WTC11 (cell line): ENCODE results near the gene ENPP6. TPM values are rescaled to one million over a fixed set of nuclear protein-coding genes. Genes with fewer than 3 reads are reported as not detected.

ENCODE experiments used
- ATAC-seq: fragments of 200-7000 bp; cut with Tn5 transposase; 2 replicates; pipeline ENCODE4 v1.10.0; 2021; ENCODE audit warnings: mild to moderate bottlenecking, moderate library complexity
- CTCF ChIA-PET: fragments of 300-600 bp; sonication (Branson Sonifier 250); formaldehyde crosslinking; loops from one replicate; lab custom pipeline; 2021; ENCODE audit warnings: antibody characterized with exemption; lab: Charles Lee
- POLR2A ChIA-PET: fragments of 350-600 bp; sonication (Branson Sonifier 250); formaldehyde crosslinking; loops from one replicate; lab custom pipeline; 2021; ENCODE audit warnings: antibody characterized with exemption; lab: Charles Lee
- DNase-seq: peaks from one replicate; pipeline ENCODE4 v3.0.0; 2021; ENCODE audit warnings: low spot score
- H3K27ac Mint-ChIP-seq: 2 replicates; pipeline ENCODE4 v1.8.0; 2021; ENCODE audit warnings: mixed read lengths
- H3K27me3 Mint-ChIP-seq: 2 replicates; pipeline ENCODE4 v1.8.0; 2021; ENCODE audit warnings: low read depth, mild to moderate bottlenecking, moderate library complexity, mixed read lengths
- H3K36me3 Mint-ChIP-seq: 2 replicates; pipeline ENCODE4 v1.8.0; 2021; ENCODE audit warnings: mixed read lengths
- H3K4me1 Mint-ChIP-seq: 2 replicates; pipeline ENCODE4 v1.8.0; 2022; ENCODE audit warnings: mixed read lengths
- H3K4me3 Mint-ChIP-seq: 2 replicates; pipeline ENCODE4 v1.8.0; 2021; ENCODE audit warnings: mild to moderate bottlenecking, moderate library complexity, mixed read lengths
- H3K9me3 Mint-ChIP-seq: 2 replicates; pipeline ENCODE4 v1.8.0; 2021; ENCODE audit warnings: mixed read lengths
- ATF1 ChIP-seq: sonication (generic); formaldehyde crosslinking; IDR thresholded peaks from 2 replicates; pipeline ENCODE4 v1.8.1; 2023; ENCODE audit warnings: mild to moderate bottlenecking, moderate library complexity, missing genetic modification reagents
- ATF3 ChIP-seq: sonication (generic); formaldehyde crosslinking; conservative IDR thresholded peaks from 2 replicates; pipeline ENCODE4 v1.8.1; 2022; ENCODE audit warnings: mild to moderate bottlenecking, missing genetic modification reagents
- CBFB ChIP-seq: sonication (generic); formaldehyde crosslinking; IDR thresholded peaks from 2 replicates; pipeline ENCODE4 v1.8.1; 2022; ENCODE audit warnings: mild to moderate bottlenecking, low read depth, missing genetic modification reagents
- E2F5 ChIP-seq: sonication (generic); formaldehyde crosslinking; IDR thresholded peaks from 2 replicates; pipeline ENCODE4 v1.8.1; 2022; ENCODE audit warnings: mild to moderate bottlenecking, moderate library complexity, missing genetic modification reagents
- FOXK1 ChIP-seq: sonication (generic); formaldehyde crosslinking; IDR thresholded peaks from 2 replicates; pipeline ENCODE4 v1.8.0; 2022; ENCODE audit warnings: mild to moderate bottlenecking, moderate library complexity, missing genetic modification reagents
- FOXP1 ChIP-seq: sonication (generic); formaldehyde crosslinking; IDR thresholded peaks from 2 replicates; pipeline ENCODE4 v1.8.0; 2022; ENCODE audit warnings: missing genetic modification reagents, mild to moderate bottlenecking, moderate library complexity, borderline replicate concordance
- FOXP4 ChIP-seq: sonication (generic); formaldehyde crosslinking; IDR thresholded peaks from 2 replicates; pipeline ENCODE4 v1.8.0; 2022; ENCODE audit warnings: mild to moderate bottlenecking, missing genetic modification reagents
- HMGA2 ChIP-seq: fragments of 250-450 bp; sonication (Bioruptor Pico); IDR thresholded peaks from 2 replicates; pipeline ENCODE4 v1.4.0; 2021; ENCODE audit warnings: mild to moderate bottlenecking, moderate library complexity
- JAZF1 ChIP-seq: fragments of 250-450 bp; sonication (Bioruptor Pico); IDR thresholded peaks from 2 replicates; pipeline ENCODE4 v1.9.0; 2021; ENCODE audit warnings: moderate library complexity, mild to moderate bottlenecking, inconsistent platforms
- NR1H2 ChIP-seq: sonication (generic); formaldehyde crosslinking; IDR thresholded peaks from 2 replicates; pipeline ENCODE4 v1.9.0; 2021; ENCODE audit warnings: mild to moderate bottlenecking, moderate library complexity, missing genetic modification reagents
- RELA ChIP-seq: sonication (generic); formaldehyde crosslinking; IDR thresholded peaks from 2 replicates; pipeline ENCODE4 v1.8.1; 2022; ENCODE audit warnings: missing genetic modification reagents, mild to moderate bottlenecking, borderline replicate concordance
- total RNA-seq: library from RNA; stranded (reverse); gene quantifications from 3 replicates; pipeline ENCODE4 v1.2.3, GENCODE V29; 2021
- TF ChIP-seq, protein P1 (sequence below): sonication (generic); formaldehyde crosslinking; IDR thresholded peaks from 2 replicates; pipeline ENCODE4 v1.8.1; 2023; ENCODE audit warnings: mild to moderate bottlenecking, missing genetic modification reagents
- TF ChIP-seq, protein P2 (sequence below): sonication (generic); formaldehyde crosslinking; IDR thresholded peaks from 2 replicates; pipeline ENCODE4 v1.8.0; 2022; ENCODE audit warnings: mild to moderate bottlenecking, missing genetic modification reagents
- TF ChIP-seq, protein P3 (sequence below): sonication (generic); formaldehyde crosslinking; IDR thresholded peaks from 2 replicates; pipeline ENCODE4 v1.8.1; 2023; ENCODE audit warnings: mild to moderate bottlenecking, missing genetic modification reagents, moderate library complexity
- TF ChIP-seq, protein P4 (sequence below): fragments of 250-450 bp; sonication (Bioruptor Pico); IDR thresholded peaks from 2 replicates; pipeline ENCODE4 v1.9.0; 2021; ENCODE audit warnings: mild to moderate bottlenecking
- TF ChIP-seq, protein P5 (sequence below): sonication (generic); formaldehyde crosslinking; IDR thresholded peaks from 2 replicates; pipeline ENCODE4 v1.8.0; 2023; ENCODE audit warnings: missing genetic modification reagents

The ENPP6 gene
- total RNA-seq, 1 experiment from 2014 or later = 0.09 TPM

GRCh38 chr4:184157322-184157721 is 60.4 kb downstream of the ENPP6 start:
- H3K4me1 Mint-ChIP-seq = no peaks in the 10 kb centered on the region
- no peaks in the 10 kb centered on the region; the same call in 1 of the 2 replicates for H3K9me3 Mint-ChIP-seq
- H3K27me3 Mint-ChIP-seq = peaks cover 6% of the 10 kb centered on the region; the same call in 1 of the 2 replicates
- CTCF ChIA-PET = interaction anchor here (0.6 to 1.7 kb wide), 2 partner anchors 11 to 13 kb away, joined by 4 to 6 read pairs; no protein-coding TSS in a partner anchor
- H3K36me3 Mint-ChIP-seq = no peaks in the 10 kb centered on the region
- H3K4me3 Mint-ChIP-seq = no peak overlapping the region
- no peak for DNase-seq
- POLR2A ChIA-PET = no interaction called here
- TF ChIP-seq FOXP4 (CRISPR knock-in tag) (no peak), CBFB (CRISPR knock-in tag) (no peak), FOXP1 (CRISPR knock-in tag) (no peak), HMGA2 (no peak), JAZF1 (CRISPR knock-in tag) (no peak), ATF3 (CRISPR knock-in tag) (no peak), NR1H2 (CRISPR knock-in tag) (no peak), ATF1 (CRISPR knock-in tag) (no peak), FOXK1 (CRISPR knock-in tag) (no peak), E2F5 (CRISPR knock-in tag) (no peak), RELA (no peak)
- TF ChIP-seq, protein P1, sequence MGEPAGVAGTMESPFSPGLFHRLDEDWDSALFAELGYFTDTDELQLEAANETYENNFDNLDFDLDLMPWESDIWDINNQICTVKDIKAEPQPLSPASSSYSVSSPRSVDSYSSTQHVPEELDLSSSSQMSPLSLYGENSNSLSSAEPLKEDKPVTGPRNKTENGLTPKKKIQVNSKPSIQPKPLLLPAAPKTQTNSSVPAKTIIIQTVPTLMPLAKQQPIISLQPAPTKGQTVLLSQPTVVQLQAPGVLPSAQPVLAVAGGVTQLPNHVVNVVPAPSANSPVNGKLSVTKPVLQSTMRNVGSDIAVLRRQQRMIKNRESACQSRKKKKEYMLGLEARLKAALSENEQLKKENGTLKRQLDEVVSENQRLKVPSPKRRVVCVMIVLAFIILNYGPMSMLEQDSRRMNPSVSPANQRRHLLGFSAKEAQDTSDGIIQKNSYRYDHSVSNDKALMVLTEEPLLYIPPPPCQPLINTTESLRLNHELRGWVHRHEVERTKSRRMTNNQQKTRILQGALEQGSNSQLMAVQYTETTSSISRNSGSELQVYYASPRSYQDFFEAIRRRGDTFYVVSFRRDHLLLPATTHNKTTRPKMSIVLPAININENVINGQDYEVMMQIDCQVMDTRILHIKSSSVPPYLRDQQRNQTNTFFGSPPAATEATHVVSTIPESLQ (CRISPR knock-in tag) = no peak
- TF ChIP-seq, protein P2, sequence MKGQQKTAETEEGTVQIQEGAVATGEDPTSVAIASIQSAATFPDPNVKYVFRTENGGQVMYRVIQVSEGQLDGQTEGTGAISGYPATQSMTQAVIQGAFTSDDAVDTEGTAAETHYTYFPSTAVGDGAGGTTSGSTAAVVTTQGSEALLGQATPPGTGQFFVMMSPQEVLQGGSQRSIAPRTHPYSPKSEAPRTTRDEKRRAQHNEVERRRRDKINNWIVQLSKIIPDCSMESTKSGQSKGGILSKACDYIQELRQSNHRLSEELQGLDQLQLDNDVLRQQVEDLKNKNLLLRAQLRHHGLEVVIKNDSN (CRISPR knock-in tag) = no peak
- TF ChIP-seq, protein P3, sequence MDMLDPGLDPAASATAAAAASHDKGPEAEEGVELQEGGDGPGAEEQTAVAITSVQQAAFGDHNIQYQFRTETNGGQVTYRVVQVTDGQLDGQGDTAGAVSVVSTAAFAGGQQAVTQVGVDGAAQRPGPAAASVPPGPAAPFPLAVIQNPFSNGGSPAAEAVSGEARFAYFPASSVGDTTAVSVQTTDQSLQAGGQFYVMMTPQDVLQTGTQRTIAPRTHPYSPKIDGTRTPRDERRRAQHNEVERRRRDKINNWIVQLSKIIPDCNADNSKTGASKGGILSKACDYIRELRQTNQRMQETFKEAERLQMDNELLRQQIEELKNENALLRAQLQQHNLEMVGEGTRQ (CRISPR knock-in tag) = no peak
- TF ChIP-seq, protein P4, sequence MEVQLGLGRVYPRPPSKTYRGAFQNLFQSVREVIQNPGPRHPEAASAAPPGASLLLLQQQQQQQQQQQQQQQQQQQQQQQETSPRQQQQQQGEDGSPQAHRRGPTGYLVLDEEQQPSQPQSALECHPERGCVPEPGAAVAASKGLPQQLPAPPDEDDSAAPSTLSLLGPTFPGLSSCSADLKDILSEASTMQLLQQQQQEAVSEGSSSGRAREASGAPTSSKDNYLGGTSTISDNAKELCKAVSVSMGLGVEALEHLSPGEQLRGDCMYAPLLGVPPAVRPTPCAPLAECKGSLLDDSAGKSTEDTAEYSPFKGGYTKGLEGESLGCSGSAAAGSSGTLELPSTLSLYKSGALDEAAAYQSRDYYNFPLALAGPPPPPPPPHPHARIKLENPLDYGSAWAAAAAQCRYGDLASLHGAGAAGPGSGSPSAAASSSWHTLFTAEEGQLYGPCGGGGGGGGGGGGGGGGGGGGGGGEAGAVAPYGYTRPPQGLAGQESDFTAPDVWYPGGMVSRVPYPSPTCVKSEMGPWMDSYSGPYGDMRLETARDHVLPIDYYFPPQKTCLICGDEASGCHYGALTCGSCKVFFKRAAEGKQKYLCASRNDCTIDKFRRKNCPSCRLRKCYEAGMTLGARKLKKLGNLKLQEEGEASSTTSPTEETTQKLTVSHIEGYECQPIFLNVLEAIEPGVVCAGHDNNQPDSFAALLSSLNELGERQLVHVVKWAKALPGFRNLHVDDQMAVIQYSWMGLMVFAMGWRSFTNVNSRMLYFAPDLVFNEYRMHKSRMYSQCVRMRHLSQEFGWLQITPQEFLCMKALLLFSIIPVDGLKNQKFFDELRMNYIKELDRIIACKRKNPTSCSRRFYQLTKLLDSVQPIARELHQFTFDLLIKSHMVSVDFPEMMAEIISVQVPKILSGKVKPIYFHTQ (CRISPR knock-in tag) = no peak
- TF ChIP-seq, protein P5, sequence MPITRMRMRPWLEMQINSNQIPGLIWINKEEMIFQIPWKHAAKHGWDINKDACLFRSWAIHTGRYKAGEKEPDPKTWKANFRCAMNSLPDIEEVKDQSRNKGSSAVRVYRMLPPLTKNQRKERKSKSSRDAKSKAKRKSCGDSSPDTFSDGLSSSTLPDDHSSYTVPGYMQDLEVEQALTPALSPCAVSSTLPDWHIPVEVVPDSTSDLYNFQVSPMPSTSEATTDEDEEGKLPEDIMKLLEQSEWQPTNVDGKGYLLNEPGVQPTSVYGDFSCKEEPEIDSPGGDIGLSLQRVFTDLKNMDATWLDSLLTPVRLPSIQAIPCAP = no peak
- TF ChIP-seq, all 79 proteins: peak for 0
- ATAC-seq = no peak
- H3K27ac Mint-ChIP-seq = no peak overlapping the region
